Astrocyte of the spinal cord (primary cell): ENCODE results near the gene HMGB2.

Experiments
- DNase-seq: peaks from one replicate; pipeline ENCODE4 v3.0.0; 2011; ENCODE audit warnings: low read depth, low spot score
- H3K4me3 ChIP-seq: 2 replicates; pipeline ENCODE4 v1.5.1; 2011; ENCODE audit warnings: low read depth, mild to moderate bottlenecking, low read length, moderate library complexity
- in situ Hi-C: cut with HindIII; loops from 2 replicates; pipeline ENCODE4 v1.10.0; 2017; ENCODE audit warnings: low sequenced_read_pairs
- TF ChIP-seq, protein P1 (sequence below): IDR thresholded peaks from 2 replicates; pipeline ENCODE4 v1.5.1; 2012; ENCODE audit warnings: low read depth, mild to moderate bottlenecking, low read length, inconsistent platforms

Gene HMGB2

DNA sequence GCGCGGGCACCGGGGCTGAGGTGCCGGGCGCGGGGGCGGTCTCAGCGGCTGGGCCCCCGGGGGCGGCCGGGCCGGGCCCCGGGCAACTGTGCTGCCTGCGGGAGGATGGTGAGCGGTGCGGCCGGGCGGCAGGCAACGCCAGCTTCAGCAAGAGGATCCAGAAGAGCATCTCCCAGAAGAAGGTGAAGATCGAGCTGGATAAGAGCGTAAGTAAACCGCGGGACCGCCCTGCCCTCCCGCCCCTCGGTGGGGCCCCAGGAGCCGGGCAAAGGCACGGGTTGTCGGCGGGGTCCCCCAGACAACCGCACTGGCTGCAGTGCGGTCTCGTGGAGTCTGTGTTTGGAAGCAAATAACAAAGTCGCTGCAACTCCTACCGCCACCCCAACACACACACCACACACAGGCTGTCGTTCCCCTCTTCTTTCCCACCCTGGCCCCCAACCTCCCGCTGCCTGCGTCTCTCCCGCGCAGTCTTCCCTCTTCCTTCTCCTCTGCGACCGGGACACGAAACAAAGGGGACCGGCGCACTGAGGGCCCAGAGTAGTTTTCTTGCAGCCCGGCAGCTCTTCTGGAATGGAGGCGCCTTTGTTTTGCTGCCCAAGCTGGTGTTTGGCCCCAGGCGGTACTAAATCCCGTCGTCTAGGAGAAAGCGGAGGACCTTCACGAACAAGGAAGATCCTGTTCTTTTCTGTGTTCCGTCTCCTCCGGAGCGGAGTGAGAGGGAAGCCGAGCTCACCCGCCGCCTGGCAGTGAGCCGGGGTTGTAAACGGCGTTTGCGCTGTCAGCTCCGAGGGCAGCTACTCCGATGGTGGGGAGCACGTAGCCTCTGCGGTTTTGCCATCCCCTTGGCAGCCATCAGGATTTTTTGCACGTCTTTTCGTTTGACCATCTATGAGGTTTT, 37.4 kb upstream of the HMGB2 start:
- TF ChIP-seq, protein P1, sequence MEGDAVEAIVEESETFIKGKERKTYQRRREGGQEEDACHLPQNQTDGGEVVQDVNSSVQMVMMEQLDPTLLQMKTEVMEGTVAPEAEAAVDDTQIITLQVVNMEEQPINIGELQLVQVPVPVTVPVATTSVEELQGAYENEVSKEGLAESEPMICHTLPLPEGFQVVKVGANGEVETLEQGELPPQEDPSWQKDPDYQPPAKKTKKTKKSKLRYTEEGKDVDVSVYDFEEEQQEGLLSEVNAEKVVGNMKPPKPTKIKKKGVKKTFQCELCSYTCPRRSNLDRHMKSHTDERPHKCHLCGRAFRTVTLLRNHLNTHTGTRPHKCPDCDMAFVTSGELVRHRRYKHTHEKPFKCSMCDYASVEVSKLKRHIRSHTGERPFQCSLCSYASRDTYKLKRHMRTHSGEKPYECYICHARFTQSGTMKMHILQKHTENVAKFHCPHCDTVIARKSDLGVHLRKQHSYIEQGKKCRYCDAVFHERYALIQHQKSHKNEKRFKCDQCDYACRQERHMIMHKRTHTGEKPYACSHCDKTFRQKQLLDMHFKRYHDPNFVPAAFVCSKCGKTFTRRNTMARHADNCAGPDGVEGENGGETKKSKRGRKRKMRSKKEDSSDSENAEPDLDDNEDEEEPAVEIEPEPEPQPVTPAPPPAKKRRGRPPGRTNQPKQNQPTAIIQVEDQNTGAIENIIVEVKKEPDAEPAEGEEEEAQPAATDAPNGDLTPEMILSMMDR: no peak
- in situ Hi-C loops: no loop called here
- peak overlapping the region; percentile 85 for H3K4me3 ChIP-seq
- DNase-seq: peak; percentile 81

- peak within 1 kb of the TSS; percentile 85 for H3K4me3 ChIP-seq
- TF ChIP-seq, protein P1: no peak
- peak; percentile 99 for DNase-seq
- in situ Hi-C loops: no loop called here
Observed at GRCh38 chr4:173370477-173371291, 36.5 kb upstream of the HMGB2 start, which contains the start of gene SAP30. Gene SAP30 (plus strand): TSS chr4:173370954. CDS start chr4:173371183, 229 bp downstream.

GRCh38 chr4:173370130-173370476, 35.9 kb upstream of the HMGB2 start:
- DNase-seq: no peak
- in situ Hi-C loops: no loop called here
- H3K4me3 ChIP-seq: peak overlapping the region; percentile 85
- TF ChIP-seq, protein P1: no peak

DNA sequence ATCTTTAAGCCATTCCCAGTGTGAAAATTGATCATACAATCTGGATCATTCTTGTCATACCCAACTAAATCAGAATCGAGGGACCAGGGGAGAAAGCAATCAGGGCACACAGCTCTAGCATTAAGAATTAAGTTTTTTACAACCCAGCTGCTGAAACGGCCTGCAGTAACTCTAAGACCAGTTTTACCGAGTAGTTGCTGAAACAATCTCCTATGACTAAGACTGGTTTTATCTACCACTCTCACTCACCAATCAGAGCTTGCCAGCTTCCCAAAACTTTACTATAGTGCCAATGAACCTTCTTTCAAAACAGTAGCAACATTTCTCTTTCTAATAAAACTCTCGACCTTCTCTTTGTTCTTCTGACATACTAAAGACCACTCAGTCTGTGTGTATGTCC, 33.8 kb upstream of the HMGB2 start:
- in situ Hi-C loops: no loop called here
- TF ChIP-seq, protein P1: no peak
- no peak overlapping the region for H3K4me3 ChIP-seq
- DNase-seq: peak; percentile 11

DNA sequence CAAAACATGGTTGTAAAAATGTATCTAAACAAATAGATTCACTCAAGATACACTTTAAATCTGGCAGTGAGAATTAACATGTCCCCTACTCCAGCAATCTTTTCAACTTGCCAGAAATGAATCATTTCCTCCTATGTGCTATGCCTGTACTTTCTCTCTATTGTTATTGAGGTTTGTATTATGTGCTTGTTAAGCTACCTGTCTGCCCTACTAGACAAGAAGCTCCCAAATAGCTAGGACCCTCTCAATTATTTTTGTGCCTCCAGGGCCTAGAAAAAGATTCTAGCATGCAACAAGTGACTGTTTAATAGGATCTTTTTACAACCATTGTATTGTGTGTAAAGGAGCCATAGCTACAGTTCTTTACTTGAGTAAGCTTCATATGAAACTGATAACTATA, 33.1 kb upstream of the HMGB2 start:
- H3K4me3 ChIP-seq: no peak overlapping the region
- peak; percentile 18 for DNase-seq
- in situ Hi-C loops: no loop called here
- TF ChIP-seq, protein P1: no peak

DNA sequence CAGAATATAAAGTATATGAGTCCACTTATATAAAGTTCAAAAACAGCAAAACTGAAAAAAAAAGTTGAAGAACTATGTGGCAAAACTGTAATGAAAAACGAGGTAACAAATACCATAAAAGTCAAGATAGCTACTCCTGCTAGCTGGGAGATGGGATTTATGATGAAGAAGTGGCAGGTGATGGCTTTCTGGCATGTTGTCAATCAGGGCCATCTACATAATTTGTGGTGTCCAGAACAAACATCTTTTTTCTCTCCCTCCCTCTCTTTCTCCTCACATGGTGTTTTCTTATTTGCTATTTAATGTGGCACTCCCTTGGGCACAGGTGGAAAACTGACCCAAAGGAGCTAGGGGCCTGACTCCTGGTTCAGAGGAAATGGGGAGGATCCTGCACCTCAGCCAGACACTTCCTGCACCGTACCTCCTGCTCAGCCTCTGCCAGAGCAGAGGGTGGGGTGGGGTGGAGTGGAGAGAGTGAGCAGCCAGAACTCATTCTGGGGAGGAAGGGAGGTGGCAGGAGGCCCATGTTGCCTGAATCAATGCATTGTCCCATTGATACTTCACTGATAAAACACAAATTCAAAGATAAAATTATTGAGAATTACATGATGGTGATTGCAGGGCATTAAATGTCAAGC, 31.3 kb upstream of the HMGB2 start:
- in situ Hi-C loops: no loop called here

More for the DNA sequence above, 31.3 kb upstream of the HMGB2 start:
- no peak for DNase-seq
- H3K4me3 ChIP-seq: no peak overlapping the region
- TF ChIP-seq, protein P1: no peak
